HepG2 (cell line): Measurements from ENCODE around the gene MEF2A. TPM values are rescaled to one million over a fixed set of nuclear protein-coding genes. Genes with fewer than 3 reads are reported as not detected.

Experiments
- CEBPB ChIP-seq: IDR thresholded peaks from 2 replicates; pipeline ENCODE4 v1.6.1; 2011; ENCODE audit warnings: low read depth, low read length, improper control_type of control experiment, borderline replicate concordance
- EP300 ChIP-seq, 3 experiments: sonication (generic) in 1 of 3; formaldehyde crosslinking in 1 of 3; IDR thresholded peaks; 2 replicates each; pipeline versions ENCODE4 v1.5.1 to v1.6.1; 2011 to 2020; ENCODE audit warnings: low read depth in 2 of 3, low read length in 2 of 3, borderline replicate concordance in 1 of 3, improper control_type of control experiment in 1 of 3, mild to moderate bottlenecking in 1 of 3, missing genetic modification reagents in 1 of 3, moderate library complexity in 1 of 3
- FOSL2 ChIP-seq: sonication (generic); formaldehyde crosslinking; IDR thresholded peaks from 2 replicates; pipeline ENCODE4 v1.4.0; 2020; ENCODE audit warnings: missing genetic modification reagents
- FOXJ3 ChIP-seq: sonication (generic); formaldehyde crosslinking; IDR thresholded peaks from 2 replicates; pipeline ENCODE4 v1.4.0; 2020; ENCODE audit warnings: missing genetic modification reagents, mild to moderate bottlenecking, borderline replicate concordance
- GATAD2A ChIP-seq: IDR thresholded peaks from 2 replicates; pipeline ENCODE4 v1.6.1; 2016
- HHEX ChIP-seq: IDR thresholded peaks from 2 replicates; pipeline ENCODE4 v1.6.1; 2016; ENCODE audit warnings: control low read depth
- HNRNPUL1 ChIP-seq: fragments of 200-400 bp; formaldehyde crosslinking; IDR thresholded peaks from 2 replicates; pipeline ENCODE4 v1.6.1; 2017; ENCODE audit warnings: low read depth, mild to moderate bottlenecking, low read length, moderate library complexity
- KMT2B ChIP-seq: IDR thresholded peaks from 2 replicates; pipeline ENCODE4 v1.6.1; 2016; ENCODE audit warnings: missing genetic modification reagents, missing compliant biosample characterization
- NFIB ChIP-seq: sonication (generic); formaldehyde crosslinking; IDR thresholded peaks from 2 replicates; pipeline ENCODE4 v1.9.0; 2021; ENCODE audit warnings: missing genetic modification reagents, mild to moderate bottlenecking, borderline replicate concordance
- NR2F1 ChIP-seq, 2 experiments: fragments of 450-650 bp in 1 of 2; formaldehyde crosslinking in 1 of 2; IDR thresholded peaks; 2 replicates each; pipeline versions ENCODE4 v1.5.0 to v1.6.1; 2016 to 2020; ENCODE audit warnings: mild to moderate bottlenecking in 1 of 2, missing compliant biosample characterization in 1 of 2, missing genetic modification reagents in 1 of 2, moderate library complexity in 1 of 2
- SOX6 ChIP-seq, 2 experiments: fragments of 450-650 bp in 1 of 2; sonication (generic) in 1 of 2; formaldehyde crosslinking in 1 of 2; IDR thresholded peaks; 2 replicates each; pipeline versions ENCODE4 v1.4.0 to v1.6.1; 2017 to 2020; ENCODE audit warnings: antibody characterized with exemption in 1 of 2, mild to moderate bottlenecking in 1 of 2, missing genetic modification reagents in 1 of 2
- ZMYM4 ChIP-seq: sonication (generic); formaldehyde crosslinking; IDR thresholded peaks from 2 replicates; pipeline ENCODE4 v1.8.1; 2023; ENCODE audit warnings: mild to moderate bottlenecking, missing genetic modification reagents
- ZNF282 ChIP-seq: fragments of 450-650 bp; IDR thresholded peaks from 2 replicates; pipeline ENCODE4 v1.6.1; 2018; ENCODE audit not compliant: partially characterized antibody
- ZNF333 ChIP-seq: sonication (generic); formaldehyde crosslinking; IDR thresholded peaks from 2 replicates; pipeline ENCODE4 v1.4.0; 2020; ENCODE audit warnings: mild to moderate bottlenecking, missing genetic modification reagents, borderline replicate concordance
- ZNF644 ChIP-seq: IDR thresholded peaks from 2 replicates; pipeline ENCODE4 v1.6.1; 2016; ENCODE audit warnings: low read depth
- polyA plus RNA-seq, 8 experiments: library from polyadenylated mRNA; depleted of rRNA in 3 of 8; stranded (reverse) in 7 of 8; unstranded in 1 of 8; fragments of >200 nt; fragmentation: Illumina TruSeq in 4 of 8; extraction: Trizol in 4 of 8; gene quantifications; 2 replicates each; pipeline versions ENCODE4 v1.2.1 to v1.2.3, GENCODE V29; 2011 to 2016; ENCODE audit warnings: low read depth in 4 of 8, missing spikeins in 1 of 8, mixed read lengths in 1 of 8; ENCODE audit not compliant: insufficient read depth in 1 of 8
- total RNA-seq, 5 experiments: library from RNA; depleted of rRNA; stranded (reverse); fragments of >200 nt; fragmentation: Illumina TruSeq; extraction: Trizol; gene quantifications; 2 replicates each; pipeline ENCODE4 v1.2.3, GENCODE V29; 2016; ENCODE audit warnings: low read depth in 1 of 5
- TF ChIP-seq, protein P1 (sequence below): sonication (generic); formaldehyde crosslinking; IDR thresholded peaks from 2 replicates; pipeline ENCODE4 v1.4.0; 2020; ENCODE audit warnings: missing genetic modification reagents

Gene MEF2A
- total and polyA plus RNA-seq, 2 of the 13 experiments (the other 11 are each of a cell fraction or from before 2014, with no cell fraction given), result 15.2 to 24.4 TPM

DNA sequence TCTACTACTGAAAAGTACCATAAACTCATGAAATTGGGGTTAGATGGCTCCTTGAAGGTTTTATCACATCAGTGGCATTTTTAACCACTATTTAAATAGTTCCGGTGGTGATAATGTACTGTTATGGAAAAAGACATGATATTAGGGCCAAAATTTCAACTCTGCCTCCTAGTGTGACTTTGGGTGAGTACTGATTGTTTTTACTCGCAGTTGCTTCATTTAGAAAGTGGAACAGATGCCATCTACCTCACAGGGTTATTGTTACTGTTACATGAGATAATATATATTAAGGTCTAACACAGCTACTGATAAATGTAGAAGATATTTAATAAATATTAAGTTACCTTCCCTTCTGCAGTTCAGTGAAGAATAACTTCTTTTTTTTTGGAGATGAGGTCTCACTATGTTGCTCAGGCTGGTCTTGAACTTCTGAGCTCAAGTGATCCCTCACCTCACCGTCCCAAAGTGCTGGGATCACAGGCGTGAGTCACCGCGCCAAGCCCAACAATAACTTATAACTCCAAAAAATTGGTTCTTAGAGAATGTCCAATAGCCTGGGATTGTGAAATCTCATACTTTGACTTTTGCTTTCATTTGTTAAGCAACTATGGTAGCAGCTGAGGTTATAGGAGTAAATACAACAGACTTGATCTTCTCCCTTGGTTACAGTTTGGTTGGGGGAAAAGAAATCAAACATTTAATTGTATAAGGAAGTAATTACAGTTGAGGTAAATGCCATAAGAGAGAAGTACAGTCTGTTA is 48.3 kb downstream of the MEF2A start (continued):
- TF ChIP-seq CEBPB (peak; percentile 94), ZMYM4 (CRISPR knock-in tag) (peak; percentile 20; the same call in 1 of the 2 replicates), HHEX (no peak), HNRNPUL1 (no peak), EP300 (IDR thresholded peaks at IDR 0.05; ENCODE audit: low read depth in 2 of 2, low read length in 2 of 2) (peak; percentile 41 to 48; a peak in 2 of 4 replicates), EP300 (CRISPR knock-in tag; IDR thresholded peaks at IDR 0.05; ENCODE audit: borderline replicate concordance) (no peak), ZNF333 (CRISPR knock-in tag) (no peak), KMT2B (no peak), FOXJ3 (CRISPR knock-in tag) (0 out of 2 replicates have a peak, but pooled peaks have one; percentile 27), FOSL2 (CRISPR knock-in tag) (peak; percentile 77), SOX6 (IDR thresholded peaks at IDR 0.05) (no peak), SOX6 (CRISPR knock-in tag; IDR thresholded peaks at IDR 0.05) (peak; percentile 26; the same call in 1 of the 2 replicates), NFIB (no peak), ZNF282 (no peak), NR2F1 (CRISPR knock-in tag; IDR thresholded peaks at IDR 0.05) (no peak), GATAD2A (CRISPR knock-in tag) (peak; percentile 66), ZNF644 (peak; percentile 38; the same call in 1 of the 2 replicates)
- TF ChIP-seq, protein P1, sequence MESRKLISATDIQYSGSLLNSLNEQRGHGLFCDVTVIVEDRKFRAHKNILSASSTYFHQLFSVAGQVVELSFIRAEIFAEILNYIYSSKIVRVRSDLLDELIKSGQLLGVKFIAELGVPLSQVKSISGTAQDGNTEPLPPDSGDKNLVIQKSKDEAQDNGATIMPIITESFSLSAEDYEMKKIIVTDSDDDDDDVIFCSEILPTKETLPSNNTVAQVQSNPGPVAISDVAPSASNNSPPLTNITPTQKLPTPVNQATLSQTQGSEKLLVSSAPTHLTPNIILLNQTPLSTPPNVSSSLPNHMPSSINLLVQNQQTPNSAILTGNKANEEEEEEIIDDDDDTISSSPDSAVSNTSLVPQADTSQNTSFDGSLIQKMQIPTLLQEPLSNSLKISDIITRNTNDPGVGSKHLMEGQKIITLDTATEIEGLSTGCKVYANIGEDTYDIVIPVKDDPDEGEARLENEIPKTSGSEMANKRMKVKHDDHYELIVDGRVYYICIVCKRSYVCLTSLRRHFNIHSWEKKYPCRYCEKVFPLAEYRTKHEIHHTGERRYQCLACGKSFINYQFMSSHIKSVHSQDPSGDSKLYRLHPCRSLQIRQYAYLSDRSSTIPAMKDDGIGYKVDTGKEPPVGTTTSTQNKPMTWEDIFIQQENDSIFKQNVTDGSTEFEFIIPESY (CRISPR knock-in tag), result peak; percentile 58; the same call in 1 of the 2 replicates
